HG03442 (cell line): Measurements from ENCODE around the gene KLHL20.

ENCODE experiments used
- ATAC-seq: cut with Tn5 transposase; IDR thresholded peaks from one replicate; pipeline ENCODE4 v1.9.1; 2021; ENCODE audit warnings: mild to moderate bottlenecking, moderate library complexity; ENCODE audit not compliant: unreplicated experiment

KLHL20 gene

DNA sequence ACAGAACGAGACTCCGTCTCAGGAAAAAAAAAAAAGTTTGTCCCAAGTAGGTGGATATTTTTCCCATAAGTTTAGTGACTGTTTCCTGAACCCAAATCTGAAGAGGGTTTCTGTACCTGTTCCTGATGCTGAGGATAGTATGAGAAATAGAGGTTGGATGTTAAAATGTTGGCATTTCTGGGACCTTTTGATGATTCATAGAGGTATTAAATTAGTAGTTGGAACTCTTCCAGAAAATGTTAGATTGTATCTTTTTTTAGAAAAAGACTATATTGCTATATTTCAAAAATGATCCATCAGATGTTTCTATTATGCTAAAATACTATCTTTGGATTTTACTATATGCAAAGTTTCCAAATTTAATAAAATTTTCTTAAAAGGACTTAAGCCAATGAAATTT lies 112.8 kb downstream of the KLHL20 start:
- ATAC-seq, result no peak

GRCh38 chr1:173832748-173833147 lies 118.0 kb downstream of the KLHL20 start:
- ATAC-seq, result no peak
